HEK293T (cell line): ENCODE results near the gene MYBPH.

Source experiments
- CTCF ChIA-PET: fragments of 350-600 bp; formaldehyde crosslinking; extraction: SDS; loops from one replicate; lab custom pipeline; 2021; ENCODE audit warnings: antibody characterized with exemption, inconsistent platforms; lab: Yijun Ruan, JAX
- POLR2A ChIA-PET: fragments of 350-600 bp; formaldehyde crosslinking; extraction: SDS; loops from one replicate; lab custom pipeline; 2020; ENCODE audit warnings: antibody characterized with exemption, inconsistent platforms; lab: Yijun Ruan, JAX
- DNase-seq: peaks from one replicate; pipeline ENCODE4 v3.0.0; 2012; ENCODE audit warnings: mixed read lengths; ENCODE audit errors: extremely low spot score
- ARNT ChIP-seq: fragments of 450-650 bp; IDR thresholded peaks from 2 replicates; pipeline ENCODE4 v1.6.1; 2017; ENCODE audit warnings: mild to moderate bottlenecking
- BHLHE40 ChIP-seq: fragments of 450-650 bp; IDR thresholded peaks from 2 replicates; pipeline ENCODE4 v1.6.1; 2016; ENCODE audit warnings: mild to moderate bottlenecking, moderate library complexity, borderline replicate concordance
- CTBP1 ChIP-seq: fragments of 450-650 bp; IDR thresholded peaks from 2 replicates; pipeline ENCODE4 v1.6.1; 2016; ENCODE audit warnings: borderline replicate concordance
- ELF4 ChIP-seq: fragments of 450-650 bp; IDR thresholded peaks from 2 replicates; pipeline ENCODE4 v1.6.1; 2017; ENCODE audit warnings: antibody characterized with exemption
- FOXA1 ChIP-seq: fragments of 450-650 bp; IDR thresholded peaks from 2 replicates; pipeline ENCODE4 v1.6.1; 2016; ENCODE audit warnings: mild to moderate bottlenecking
- FOXK2 ChIP-seq: fragments of 450-650 bp; IDR thresholded peaks from 2 replicates; pipeline ENCODE4 v1.6.1; 2016; ENCODE audit warnings: mild to moderate bottlenecking
- FOXM1 ChIP-seq: fragments of 450-650 bp; IDR thresholded peaks from 2 replicates; pipeline ENCODE4 v1.6.1; 2017; ENCODE audit warnings: mild to moderate bottlenecking, borderline replicate concordance
- HDGF ChIP-seq: fragments of 450-650 bp; IDR thresholded peaks from 2 replicates; pipeline ENCODE4 v1.6.1; 2017; ENCODE audit warnings: antibody characterized with exemption, borderline replicate concordance
- L3MBTL2 ChIP-seq: fragments of 450-650 bp; conservative IDR thresholded peaks from 2 replicates; pipeline ENCODE4 v1.6.1; 2016; ENCODE audit warnings: mild to moderate bottlenecking
- LEF1 ChIP-seq: fragments of 450-650 bp; IDR thresholded peaks from 2 replicates; pipeline ENCODE4 v1.6.1; 2017; ENCODE audit warnings: mild to moderate bottlenecking, borderline replicate concordance
- NFRKB ChIP-seq: fragments of 450-650 bp; IDR thresholded peaks from 2 replicates; pipeline ENCODE4 v1.6.1; 2016; ENCODE audit warnings: mild to moderate bottlenecking, moderate library complexity
- SP1 ChIP-seq: fragments of 450-650 bp; IDR thresholded peaks from 2 replicates; pipeline ENCODE4 v1.6.1; 2017
- SUZ12 ChIP-seq: fragments of 450-650 bp; IDR thresholded peaks from 2 replicates; pipeline ENCODE4 v1.6.1; 2016; ENCODE audit warnings: mild to moderate bottlenecking
- TARDBP ChIP-seq: fragments of 450-650 bp; IDR thresholded peaks from 2 replicates; pipeline ENCODE4 v1.6.1; 2016
- ZNF384 ChIP-seq: fragments of 450-650 bp; IDR thresholded peaks from 2 replicates; pipeline ENCODE4 v1.6.1; 2016
- TF ChIP-seq, protein P1 (sequence below): fragments of 450-650 bp; IDR thresholded peaks from 2 replicates; pipeline ENCODE4 v1.6.1; 2016

The MYBPH gene

DNA sequence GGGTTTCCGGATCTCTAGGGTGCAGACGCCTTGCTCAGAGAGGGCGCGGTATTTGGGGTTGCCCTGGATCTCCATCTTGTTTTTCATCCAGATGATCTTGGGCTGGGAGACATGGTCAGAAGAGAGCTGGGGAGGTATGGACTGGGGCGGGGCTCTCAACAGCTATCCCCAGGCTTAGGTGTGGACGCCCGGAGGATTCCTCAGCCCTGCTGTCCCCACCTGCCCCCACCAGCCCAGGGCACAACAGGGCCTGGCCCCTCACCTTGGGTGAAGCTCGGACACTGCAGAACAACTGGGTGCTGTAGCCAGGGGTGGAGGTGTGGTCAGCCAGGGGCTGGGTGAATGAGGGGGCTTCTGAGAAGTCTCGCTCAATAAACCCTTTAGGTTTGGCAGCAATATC lies 6.6 kb downstream of the MYBPH start:
- POLR2A ChIA-PET = no interaction called here
- no peak for DNase-seq
- CTCF ChIA-PET = interaction anchor here (0.5 to 1.4 kb wide), 4 partner anchors 41 to 144 kb away, joined by 3 to 4 read pairs (median 4); no protein-coding TSS in a partner anchor
- TF ChIP-seq LEF1 = no peak
- TF ChIP-seq, protein P1, sequence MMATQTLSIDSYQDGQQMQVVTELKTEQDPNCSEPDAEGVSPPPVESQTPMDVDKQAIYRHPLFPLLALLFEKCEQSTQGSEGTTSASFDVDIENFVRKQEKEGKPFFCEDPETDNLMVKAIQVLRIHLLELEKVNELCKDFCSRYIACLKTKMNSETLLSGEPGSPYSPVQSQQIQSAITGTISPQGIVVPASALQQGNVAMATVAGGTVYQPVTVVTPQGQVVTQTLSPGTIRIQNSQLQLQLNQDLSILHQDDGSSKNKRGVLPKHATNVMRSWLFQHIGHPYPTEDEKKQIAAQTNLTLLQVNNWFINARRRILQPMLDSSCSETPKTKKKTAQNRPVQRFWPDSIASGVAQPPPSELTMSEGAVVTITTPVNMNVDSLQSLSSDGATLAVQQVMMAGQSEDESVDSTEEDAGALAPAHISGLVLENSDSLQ = no peak
- TF ChIP-seq ZNF384 = no peak
- TF ChIP-seq FOXA1 = no peak
- TF ChIP-seq TARDBP = no peak
- TF ChIP-seq HDGF = no peak
- TF ChIP-seq ELF4 = no peak
- TF ChIP-seq FOXK2 = no peak
- no peak for TF ChIP-seq NFRKB
- TF ChIP-seq CTBP1 = no peak
- no peak for TF ChIP-seq BHLHE40
- TF ChIP-seq SUZ12 = no peak
- TF ChIP-seq L3MBTL2 = no peak

- DNase-seq = no peak
- CTCF ChIA-PET = interaction anchor here (1.1 to 1.4 kb wide), 3 partner anchors 40 to 128 kb away, joined by 3 to 4 read pairs (median 3); no protein-coding TSS in a partner anchor
- TF ChIP-seq NFRKB (no peak), SP1 (no peak), ELF4 (no peak), FOXM1 (no peak), TARDBP (no peak), HDGF (no peak), CTBP1 (no peak), SUZ12 (no peak), ZNF384 (no peak)
- TF ChIP-seq, protein P1 = no peak
- POLR2A ChIA-PET = no interaction called here
Measured at GRCh38 chr1:203168256-203168786, 7.3 kb downstream of the MYBPH start.

GRCh38 chr1:203167913-203168200 lies 7.8 kb downstream of the MYBPH start:
- no peak for TF ChIP-seq ELF4
- TF ChIP-seq NFRKB = no peak
- TF ChIP-seq TARDBP = no peak
- TF ChIP-seq LEF1 = no peak
- no peak for TF ChIP-seq FOXA1
- TF ChIP-seq FOXM1 = no peak
- TF ChIP-seq CTBP1 = no peak
- no peak for TF ChIP-seq ARNT
- TF ChIP-seq, protein P1 = no peak
- no peak for TF ChIP-seq SUZ12
- no peak for TF ChIP-seq FOXK2
- no peak for DNase-seq
- ChIA-PET CTCF (no interaction called here), POLR2A (no interaction called here)

GRCh38 chr1:203167026-203167912 lies 8.4 kb downstream of the MYBPH start:
- CTCF ChIA-PET = interaction anchor here (0.6 to 1.2 kb wide), 2 partner anchors 49 kb away, joined by 3 to 6 read pairs; no protein-coding TSS in a partner anchor
- TF ChIP-seq ZNF384 = no peak
- POLR2A ChIA-PET = no interaction called here
- no peak for DNase-seq

- peak; percentile 63 for DNase-seq
- POLR2A ChIA-PET = no interaction called here
- CTCF ChIA-PET = interaction anchor here (0.6 to 1.2 kb wide), 2 partner anchors 48 to 50 kb away, joined by 3 to 6 read pairs; no protein-coding TSS in a partner anchor
Measured at GRCh38 chr1:203166192-203166940, 9.3 kb downstream of the MYBPH start.

GRCh38 chr1:203165800-203166161 lies 9.8 kb downstream of the MYBPH start:
- POLR2A ChIA-PET = no interaction called here
- TF ChIP-seq, protein P1 = no peak
- no peak for TF ChIP-seq CTBP1
- no peak for TF ChIP-seq SUZ12
- TF ChIP-seq HDGF = no peak
- CTCF ChIA-PET = interaction anchor here (1.2 kb wide), 1 partner anchor 50 kb away, joined by 6 read pairs; no protein-coding TSS in a partner anchor
- DNase-seq = no peak

More at GRCh38 chr1:203166192-203166940, 9.3 kb downstream of the MYBPH start:
- TF ChIP-seq FOXK2 (no peak), LEF1 (no peak), FOXA1 (no peak), ELF4 (no peak), SP1 (no peak), ZNF384 (no peak), NFRKB (no peak), ARNT (no peak), CTBP1 (no peak), L3MBTL2 (no peak), TARDBP (no peak), SUZ12 (no peak)
